Activated CD4-positive, alpha-beta T cell treated with anti-CD3 and anti-CD28 coated beads for 24 hours (primary cell): ENCODE results near the gene XYLT1.
"Not testable (repeated sequence)": the region's sequence is repeated elsewhere in the genome, so short reads cannot be mapped to it uniquely, and the experiment has no call there.

Experiments
- DNase-seq, 2 donors: peaks; one replicate each; pipeline ENCODE4 v3.0.0-alpha.2; 2020; ENCODE audit warnings: low read depth in 2 of 2

Gene XYLT1

GRCh38 chr16:17431012-17431411 lies 39.7 kb downstream of the XYLT1 start:
- DNase-seq: no peak

- DNase-seq: no peak
These were observed 44.3 kb downstream of the XYLT1 start for GRCh38 chr16:17426451-17426850.

- DNase-seq: no peak
These were observed 46.0 kb downstream of the XYLT1 start for GRCh38 chr16:17424771-17425170.

GRCh38 chr16:17423221-17423620 lies 47.5 kb downstream of the XYLT1 start:
- no peak for DNase-seq

- no peak for DNase-seq
These were observed 49.9 kb downstream of the XYLT1 start for GRCh38 chr16:17420816-17421215.

GRCh38 chr16:17419266-17419665 lies 51.5 kb downstream of the XYLT1 start:
- DNase-seq: no peak

GRCh38 chr16:17417740-17418139 lies 53.0 kb downstream of the XYLT1 start:
- no peak for DNase-seq

- DNase-seq: peak; percentile 25 to 41
These were observed 54.1 kb downstream of the XYLT1 start for GRCh38 chr16:17416461-17417311.

- no peak for DNase-seq
These were observed 55.8 kb downstream of the XYLT1 start for GRCh38 chr16:17414916-17415315.

GRCh38 chr16:17414421-17414820 lies 56.3 kb downstream of the XYLT1 start:
- DNase-seq: peak in 1 of 2 donors; percentile 10

- DNase-seq: no peak
These were observed 57.3 kb downstream of the XYLT1 start for GRCh38 chr16:17413508-17413907.

- DNase-seq: no peak
These were observed 58.0 kb downstream of the XYLT1 start for GRCh38 chr16:17412791-17413190.

- no peak for DNase-seq
These were observed 58.5 kb downstream of the XYLT1 start for GRCh38 chr16:17412221-17412620.

GRCh38 chr16:17411263-17411662 lies 59.5 kb downstream of the XYLT1 start:
- DNase-seq: no peak

GRCh38 chr16:17410316-17410715 lies 60.4 kb downstream of the XYLT1 start:
- DNase-seq: not testable (repeated sequence)

GRCh38 chr16:17409894-17410293 lies 60.9 kb downstream of the XYLT1 start:
- no peak for DNase-seq

- DNase-seq: no peak
These were observed 61.8 kb downstream of the XYLT1 start for GRCh38 chr16:17408955-17409441.

- DNase-seq: no peak
These were observed 62.5 kb downstream of the XYLT1 start for GRCh38 chr16:17408296-17408695.

- DNase-seq: no peak
These were observed 63.4 kb downstream of the XYLT1 start for GRCh38 chr16:17407321-17407720.

- no peak for DNase-seq
These were observed 65.6 kb downstream of the XYLT1 start for GRCh38 chr16:17404941-17405689.

GRCh38 chr16:17403859-17404545 lies 66.8 kb downstream of the XYLT1 start:
- no peak for DNase-seq

GRCh38 chr16:17403156-17403809 lies 67.5 kb downstream of the XYLT1 start:
- DNase-seq: no peak
